NCI-H345 treated with DMSO at 0.1 percent for 48 hours (cell line): Measurements from ENCODE around the gene FUZ.
A peak's percentile ranks its signal among the peaks of the same experiment; 100 is the strongest.
"Not testable (repeated sequence)": the region's sequence is repeated elsewhere in the genome, so short reads cannot be mapped to it uniquely, and the experiment has no call there.

ENCODE experiments used
- DNase-seq: peaks from one replicate; lab custom pipeline; 2025; ENCODE audit not compliant: unreplicated experiment; lab: John Stamatoyannopoulos, UW

The FUZ gene

GRCh38 chr19:49833599-49833998 lies 20.5 kb upstream of the FUZ start:
- DNase-seq = no peak

GRCh38 chr19:49832556-49832955 lies 19.5 kb upstream of the FUZ start:
- no peak for DNase-seq

GRCh38 chr19:49831592-49831991 lies 18.5 kb upstream of the FUZ start:
- no peak for DNase-seq

GRCh38 chr19:49830766-49831165 lies 17.7 kb upstream of the FUZ start:
- no peak for DNase-seq

GRCh38 chr19:49829721-49830120 lies 16.6 kb upstream of the FUZ start:
- no peak for DNase-seq

- no peak for DNase-seq
Observed at GRCh38 chr19:49829200-49829599, 16.1 kb upstream of the FUZ start.

- no peak for DNase-seq
Observed at GRCh38 chr19:49827034-49827433, 13.9 kb upstream of the FUZ start.

- DNase-seq = no peak
Observed at GRCh38 chr19:49824662-49825061, 11.6 kb upstream of the FUZ start.

GRCh38 chr19:49823472-49823871 lies 10.4 kb upstream of the FUZ start:
- DNase-seq = peak; percentile 70

- DNase-seq = peak; percentile 74
Observed at GRCh38 chr19:49820125-49820524, 7.0 kb upstream of the FUZ start.

GRCh38 chr19:49819452-49820115 lies 6.5 kb upstream of the FUZ start:
- DNase-seq = not testable (repeated sequence)

- no peak for DNase-seq
Observed at GRCh38 chr19:49818649-49819370, 5.7 kb upstream of the FUZ start.

GRCh38 chr19:49817964-49818648 lies 5.0 kb upstream of the FUZ start, which contains the start of gene MED25:
Gene MED25, plus strand, starts transcription at chr19:49818289. Its CDS starts 53 bp downstream, at chr19:49818342.
- DNase-seq = peak; percentile 61

- DNase-seq = no peak
Observed at GRCh38 chr19:49816590-49816989, 3.5 kb upstream of the FUZ start.

GRCh38 chr19:49814010-49814409 lies 918 bp upstream of the FUZ start:
- DNase-seq = peak; percentile 2

GRCh38 chr19:49812452-49812996 lies 568 bp downstream of the FUZ start:
- no peak for DNase-seq

GRCh38 chr19:49811328-49811727 lies 1.8 kb downstream of the FUZ start:
- DNase-seq = no peak

- no peak for DNase-seq
Observed at GRCh38 chr19:49809941-49810389, 3.1 kb downstream of the FUZ start.

GRCh38 chr19:49809160-49809940 lies 3.7 kb downstream of the FUZ start:
- peak; percentile 13 for DNase-seq

GRCh38 chr19:49808711-49809159 lies 4.4 kb downstream of the FUZ start:
- peak; percentile 64 for DNase-seq
